Measurements from ENCODE around the gene RGL2.
A peak's percentile ranks its signal among the peaks of the same experiment; 100 is the strongest.

RGL2 gene

GRCh38 chr6:33319939-33320314 is 21.2 kb upstream of the RGL2 start:
- H3K4me2 ChIP-seq (ENCODE audit: low read length) = no peak overlapping the region
- H3K79me2 ChIP-seq (ENCODE audit: low read length) = peaks cover 40% of the 10 kb centered on the region
- H3K27ac ChIP-seq (ENCODE audit: low read length) = no peak overlapping the region
- no peaks in the 10 kb centered on the region for H4K20me1 ChIP-seq (ENCODE audit: insufficient read depth, low read length)
- no peak overlapping the region for H3K4me3 ChIP-seq (ENCODE audit: low read length)
- TF ChIP-seq CTCF (IDR thresholded peaks at IDR 0.05; ENCODE audit: low read depth, low read length) (no peak), EZH2phosphoT487 (IDR thresholded peaks at IDR 0.05; ENCODE audit: low read depth) (no peak)
- H3K27me3 ChIP-seq (ENCODE audit: low read depth, low read length) = no peaks in the 10 kb centered on the region
- no peaks in the 10 kb centered on the region for H3K9me3 ChIP-seq (ENCODE audit: insufficient read depth, low read length)
- H2AFZ ChIP-seq (ENCODE audit: low read depth, low read length) = no peak overlapping the region
- H3K4me1 ChIP-seq (ENCODE audit: low read length) = peaks cover 33% of the 10 kb centered on the region
- no peak overlapping the region for H3K9ac ChIP-seq (ENCODE audit: low read length)
- H3K36me3 ChIP-seq (replicated peaks; ENCODE audit: low read depth, low read length) = peaks cover 30% of the 10 kb centered on the region

GRCh38 chr6:33318426-33319073 is 19.8 kb upstream of the RGL2 start:
- Histone ChIP-seq H3K27ac (ENCODE audit: low read length) (peak overlapping the region; percentile 73), H3K9me3 (ENCODE audit: insufficient read depth, low read length) (no peaks in the 10 kb centered on the region), H3K4me1 (ENCODE audit: low read length) (peaks cover 39% of the 10 kb centered on the region), H3K36me3 (replicated peaks; ENCODE audit: low read depth, low read length) (peaks cover 30% of the 10 kb centered on the region), H2AFZ (ENCODE audit: low read depth, low read length) (no peak overlapping the region), H3K79me2 (ENCODE audit: low read length) (peaks cover 46% of the 10 kb centered on the region), H3K4me3 (ENCODE audit: low read length) (peak overlapping the region; percentile 91), H3K9ac (ENCODE audit: low read length) (no peak overlapping the region), H3K4me2 (ENCODE audit: low read length) (peak overlapping the region; percentile 76), H3K27me3 (ENCODE audit: low read depth, low read length) (no peaks in the 10 kb centered on the region), H4K20me1 (ENCODE audit: insufficient read depth, low read length) (no peaks in the 10 kb centered on the region)
- TF ChIP-seq EZH2phosphoT487 (IDR thresholded peaks at IDR 0.05; ENCODE audit: low read depth) (no peak), CTCF (IDR thresholded peaks at IDR 0.05; ENCODE audit: low read depth, low read length) (no peak)

DNA sequence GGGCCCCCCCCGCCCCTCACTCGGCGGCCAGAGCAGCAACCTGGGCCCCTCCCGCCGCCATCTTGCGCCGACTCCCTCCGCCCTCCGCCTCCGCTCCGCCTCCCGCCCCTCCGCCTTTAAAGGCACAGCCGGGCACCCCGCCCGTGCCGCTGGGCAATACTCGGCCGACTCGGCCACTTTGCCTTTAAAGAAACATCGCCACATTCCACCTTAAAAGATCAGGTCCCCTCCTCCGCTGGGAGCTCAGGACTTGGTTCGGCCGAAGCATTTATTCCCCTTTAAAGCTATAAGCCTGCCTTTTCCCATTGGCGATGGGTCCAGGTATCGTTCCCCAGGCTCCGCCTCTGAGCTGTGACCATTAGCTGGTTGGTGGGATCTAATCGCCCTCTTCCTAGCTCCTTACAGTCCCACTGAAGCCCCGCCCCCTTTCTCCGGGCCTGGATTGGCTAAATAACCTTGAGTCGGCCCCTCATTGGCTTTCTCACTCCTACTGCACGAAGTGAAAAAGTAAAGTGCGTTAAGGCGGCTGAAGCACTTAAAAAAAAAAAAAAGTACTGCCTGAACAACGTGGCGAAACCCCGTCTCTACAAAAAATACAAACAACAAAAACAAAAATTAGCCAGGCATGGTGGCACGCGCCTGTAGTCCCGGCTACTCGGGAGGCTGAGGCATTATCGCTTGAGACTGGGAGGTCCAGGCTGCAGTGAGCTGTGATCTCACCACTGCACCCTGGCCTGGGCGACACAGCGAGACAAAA is 19.1 kb upstream of the RGL2 start, which contains the start of gene ZBTB22:
Gene ZBTB22, minus strand, starts transcription at position 76 of the 757 bp plus-strand sequence. CDS start 828 bp downstream, outside the sequence.
- Histone ChIP-seq H3K4me2 (ENCODE audit: low read length) (peak within 1 kb of the TSS; percentile 76), H2AFZ (ENCODE audit: low read depth, low read length) (no peak within 1 kb of the TSS), H3K27ac (ENCODE audit: low read length) (peak within 1 kb of the TSS; percentile 73), H3K36me3 (replicated peaks; ENCODE audit: low read depth, low read length) (peaks cover 34% of the 10 kb centered on the region), H3K4me1 (ENCODE audit: low read length) (peaks cover 39% of the 10 kb centered on the region), H3K27me3 (ENCODE audit: low read depth, low read length) (no peaks in the 10 kb centered on the region), H3K4me3 (ENCODE audit: low read length) (peak within 1 kb of the TSS; percentile 91), H3K9me3 (ENCODE audit: insufficient read depth, low read length) (no peaks in the 10 kb centered on the region), H3K79me2 (ENCODE audit: low read length) (peaks cover 48% of the 10 kb centered on the region), H4K20me1 (ENCODE audit: insufficient read depth, low read length) (no peaks in the 10 kb centered on the region), H3K9ac (ENCODE audit: low read length) (peak within 1 kb of the TSS; percentile 65)
- TF ChIP-seq CTCF (IDR thresholded peaks at IDR 0.05; ENCODE audit: low read depth, low read length) (no peak), EZH2phosphoT487 (IDR thresholded peaks at IDR 0.05; ENCODE audit: low read depth) (no peak)

- peaks cover 49% of the 10 kb centered on the region for H3K79me2 ChIP-seq (ENCODE audit: low read length)
- H2AFZ ChIP-seq (ENCODE audit: low read depth, low read length) = no peak overlapping the region
- peaks cover 3% of the 10 kb centered on the region for H4K20me1 ChIP-seq (ENCODE audit: insufficient read depth, low read length)
- H3K4me1 ChIP-seq (ENCODE audit: low read length) = peaks cover 39% of the 10 kb centered on the region
- H3K4me2 ChIP-seq (ENCODE audit: low read length) = peak overlapping the region; percentile 66
- no peak for TF ChIP-seq EZH2phosphoT487 (IDR thresholded peaks at IDR 0.05; ENCODE audit: low read depth)
- no peak for TF ChIP-seq CTCF (IDR thresholded peaks at IDR 0.05; ENCODE audit: low read depth, low read length)
- peak overlapping the region; percentile 73 for H3K27ac ChIP-seq (ENCODE audit: low read length)
- no peaks in the 10 kb centered on the region for H3K9me3 ChIP-seq (ENCODE audit: insufficient read depth, low read length)
- H3K36me3 ChIP-seq (replicated peaks; ENCODE audit: low read depth, low read length) = peaks cover 37% of the 10 kb centered on the region
- no peaks in the 10 kb centered on the region for H3K27me3 ChIP-seq (ENCODE audit: low read depth, low read length)
- H3K9ac ChIP-seq (ENCODE audit: low read length) = peak overlapping the region; percentile 65; the same call in 1 of the 2 replicates
- H3K4me3 ChIP-seq (ENCODE audit: low read length) = peak overlapping the region; percentile 91
These were observed 18.6 kb upstream of the RGL2 start for GRCh38 chr6:33317419-33317668.
